ENCODE measurements around the gene CEP170. TPM values are rescaled to one million over a fixed set of nuclear protein-coding genes. Genes with fewer than 3 reads are reported as not detected.
"Not testable (repeated sequence)": the region's sequence is repeated elsewhere in the genome, so short reads cannot be mapped to it uniquely, and the experiment has no call there.

The CEP170 gene
- total RNA-seq, 1 experiment from 2014 or later, result 97.7 TPM

DNA sequence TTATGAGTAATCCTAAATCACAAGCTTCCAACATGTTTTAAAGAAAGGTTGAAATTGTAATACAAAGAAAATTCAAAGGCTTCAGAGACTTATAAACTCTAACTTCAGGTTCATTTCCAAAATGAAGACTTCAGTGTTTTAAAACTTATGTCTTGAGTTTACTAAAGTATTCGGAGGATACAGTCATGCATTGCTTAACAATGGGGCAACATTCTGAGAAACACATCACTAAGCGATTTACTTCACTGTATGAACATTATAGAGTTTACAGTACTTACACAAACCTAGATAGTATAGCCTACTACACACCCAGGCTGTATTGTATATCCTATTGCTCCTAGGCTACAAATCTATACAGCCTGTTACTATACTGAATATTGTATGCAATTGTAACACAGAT, 38.3 kb downstream of the CEP170 start:
- no peak overlapping the region for H3K56ac ChIP-seq (ENCODE audit: insufficient read length, low read depth, low read length)
- no peak for DNase-seq
- H2BK120ac ChIP-seq (ENCODE audit: low read depth, low read length, poor library complexity, severe bottlenecking), result no peak overlapping the region
- no peak overlapping the region for H2AK5ac ChIP-seq (ENCODE audit: insufficient read length, low read length)
- H3K79me1 ChIP-seq (ENCODE audit: insufficient read depth, low read depth, low read length, poor library complexity, severe bottlenecking), result no peaks in the 10 kb centered on the region
- no peak overlapping the region for H4K5ac ChIP-seq (ENCODE audit: insufficient read length, low read depth, low read length)
- Mint-ChIP-seq H3K36me3 (ENCODE audit: insufficient read depth in 1 of 3, low read depth in 3 of 3) (peaks cover 43 to 54% (median 46%) of the 10 kb centered on the region in 3 experiments), H3K9me3 (no peaks in the 10 kb centered on the region; a peak in 1 of 5 replicates), H3K4me1 (peaks cover 8 to 13% of the 10 kb centered on the region in 2 experiments), H3K4me3 (no peak overlapping the region), H3K27ac (peak overlapping the region in 1 of 3 experiments; percentile 62; a peak in 1 of 7 replicates), H3K27me3 (ENCODE audit: low read depth) (no peaks in the 10 kb centered on the region)
- no peak overlapping the region for H2AFZ ChIP-seq (ENCODE audit: low read length)
- H3K23me2 ChIP-seq (ENCODE audit: insufficient read length, low read depth, low read length, poor library complexity, severe bottlenecking), result no peaks in the 10 kb centered on the region
- no peak overlapping the region for H4K8ac ChIP-seq (replicated peaks; ENCODE audit: insufficient read length, low read depth, low read length)
- no peak overlapping the region for H2BK15ac ChIP-seq (ENCODE audit: low read depth, low read length)
- H3K23ac ChIP-seq (ENCODE audit: insufficient read length, low read depth, low read length), result no peak overlapping the region
- no peak overlapping the region for H2BK12ac ChIP-seq (ENCODE audit: insufficient read length, low read depth, low read length)
- H3K4me2 ChIP-seq (ENCODE audit: insufficient read depth, insufficient read length, low read length), result no peak overlapping the region
- no peak for TF ChIP-seq CTCF (conservative IDR thresholded peaks at IDR 0.05)
- H3K27me3 ChIP-seq (ENCODE audit: insufficient read depth, low read length), result no peaks in the 10 kb centered on the region
- no peak overlapping the region for H3K18ac ChIP-seq (ENCODE audit: insufficient read length, low read depth, low read length)
- no peak overlapping the region for H3K4ac ChIP-seq (ENCODE audit: low read depth, low read length)
- H2BK5ac ChIP-seq (ENCODE audit: insufficient read length, low read length), result no peak overlapping the region
- no peaks in the 10 kb centered on the region for H3K79me2 ChIP-seq (ENCODE audit: insufficient read depth, low read length)
- H3T11ph ChIP-seq (ENCODE audit: low read length), result no peak overlapping the region
- no peak overlapping the region for H3K27ac ChIP-seq (ENCODE audit: insufficient read length, low read depth, low read length)
- H3K14ac ChIP-seq (ENCODE audit: insufficient read depth, low read length), result no peak overlapping the region
- H2BK20ac ChIP-seq (ENCODE audit: low read depth, low read length, poor library complexity, severe bottlenecking), result no peak overlapping the region
- H3K9ac ChIP-seq (ENCODE audit: extremely low read depth, insufficient read length, low read length), result no peak overlapping the region
- H3K9me3 ChIP-seq (ENCODE audit: control insufficient read depth, low read depth, low read length), result no peaks in the 10 kb centered on the region
- no CpG with 5 or more reads among the region's 2 CpGs for WGBS (ENCODE audit: extremely low coverage, insufficient read length, low lambda C conversion rate)
- H4K20me1 ChIP-seq (ENCODE audit: control insufficient read depth, insufficient read depth, insufficient read length), result no peaks in the 10 kb centered on the region
- no peaks in the 10 kb centered on the region for H3K4me1 ChIP-seq (ENCODE audit: insufficient read depth, low read length)
- no peak overlapping the region for H4K91ac ChIP-seq (ENCODE audit: insufficient read length, low read depth, low read length)

DNA sequence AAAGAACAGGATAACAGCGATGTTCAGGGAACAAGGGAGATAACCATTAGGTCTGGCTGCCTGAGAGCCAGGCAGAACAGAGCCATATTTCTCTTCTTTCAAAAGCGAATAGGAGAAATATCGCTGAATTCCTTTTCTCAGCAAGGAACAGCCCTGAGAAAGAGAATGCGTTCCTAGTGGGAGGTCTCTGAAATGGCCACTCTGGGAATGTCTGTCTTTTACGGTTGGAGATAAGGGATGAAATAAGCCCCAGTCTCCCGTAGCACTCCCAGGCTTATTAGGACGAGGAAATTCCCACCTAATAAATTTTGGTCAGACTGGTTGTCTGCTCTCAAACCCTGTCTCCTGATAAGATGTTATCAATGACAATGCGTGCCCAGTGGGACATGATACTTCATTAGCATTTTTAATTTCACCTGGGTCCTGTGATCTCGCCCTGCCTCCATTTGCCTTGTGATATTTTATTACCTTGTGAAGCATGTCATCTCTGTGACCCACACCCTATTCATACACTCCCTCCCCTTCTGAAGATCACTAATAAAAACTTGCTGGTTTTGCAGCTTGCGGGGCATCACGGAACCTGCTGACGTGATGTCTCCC, 39.7 kb downstream of the CEP170 start:
- not testable (repeated sequence) for H3K14ac ChIP-seq (ENCODE audit: insufficient read depth, low read length); H3K27ac ChIP-seq (ENCODE audit: insufficient read length, low read depth, low read length); H2AK5ac ChIP-seq (ENCODE audit: insufficient read length, low read length); H3K4me2 ChIP-seq (ENCODE audit: insufficient read depth, insufficient read length, low read length); H3K79me1 ChIP-seq (ENCODE audit: insufficient read depth, low read depth, low read length, poor library complexity, severe bottlenecking); H3K27me3 Mint-ChIP-seq (ENCODE audit: low read depth); H3K18ac ChIP-seq (ENCODE audit: insufficient read length, low read depth, low read length); H3T11ph ChIP-seq (ENCODE audit: low read length); H2BK5ac ChIP-seq (ENCODE audit: insufficient read length, low read length); H3K79me2 ChIP-seq (ENCODE audit: insufficient read depth, low read length); H4K8ac ChIP-seq (replicated peaks; ENCODE audit: insufficient read length, low read depth, low read length); H2AFZ ChIP-seq (ENCODE audit: low read length); H3K27me3 ChIP-seq (ENCODE audit: insufficient read depth, low read length); H3K4me3 Mint-ChIP-seq; H3K4me1 ChIP-seq (ENCODE audit: insufficient read depth, low read length); H3K23ac ChIP-seq (ENCODE audit: insufficient read length, low read depth, low read length); H3K9me3 Mint-ChIP-seq; H3K23me2 ChIP-seq (ENCODE audit: insufficient read length, low read depth, low read length, poor library complexity, severe bottlenecking); H4K20me1 ChIP-seq (ENCODE audit: control insufficient read depth, insufficient read depth, insufficient read length); H4K91ac ChIP-seq (ENCODE audit: insufficient read length, low read depth, low read length); H2BK12ac ChIP-seq (ENCODE audit: insufficient read length, low read depth, low read length); H3K4ac ChIP-seq (ENCODE audit: low read depth, low read length); H2BK120ac ChIP-seq (ENCODE audit: low read depth, low read length, poor library complexity, severe bottlenecking); H4K5ac ChIP-seq (ENCODE audit: insufficient read length, low read depth, low read length); H2BK20ac ChIP-seq (ENCODE audit: low read depth, low read length, poor library complexity, severe bottlenecking); H3K56ac ChIP-seq (ENCODE audit: insufficient read length, low read depth, low read length); H3K9me3 ChIP-seq (ENCODE audit: control insufficient read depth, low read depth, low read length); H3K9ac ChIP-seq (ENCODE audit: extremely low read depth, insufficient read length, low read length); H2BK15ac ChIP-seq (ENCODE audit: low read depth, low read length); DNase-seq
- Mint-ChIP-seq H3K36me3 (ENCODE audit: insufficient read depth in 1 of 3, low read depth in 3 of 3) (peaks cover 32 to 41% (median 35%) of the 10 kb centered on the region in 3 experiments), H3K4me1 (peaks cover 8 to 13% of the 10 kb centered on the region in 2 experiments), H3K27ac (peak overlapping the region; percentile 1 to 78 (median 77); a peak in 4 of 7 replicates)
- no CpG with 5 or more reads among the region's 12 CpGs for WGBS (ENCODE audit: extremely low coverage, insufficient read length, low lambda C conversion rate)
